Stimulated activated naive CD8-positive, alpha-beta T cell treated with anti-CD3 and anti-CD28 coated beads, Interleukin-15, Interleukin-2, amounts not matched to agents 100 U/mL and 50 U/mL, for 24 hours (primary cell): ENCODE measurements around the gene TRIM17.
"Not testable (repeated sequence)": the region's sequence is repeated elsewhere in the genome, so short reads cannot be mapped to it uniquely, and the experiment has no call there.

ENCODE experiments used
- ATAC-seq: fragments of 150-1000 bp; cut with Tn5 transposase; one replicate; pipeline ENCODE4 v1.10.0; 2021
- DNase-seq: peaks from one replicate; pipeline ENCODE4 v3.0.0; 2021

Gene TRIM17

DNA sequence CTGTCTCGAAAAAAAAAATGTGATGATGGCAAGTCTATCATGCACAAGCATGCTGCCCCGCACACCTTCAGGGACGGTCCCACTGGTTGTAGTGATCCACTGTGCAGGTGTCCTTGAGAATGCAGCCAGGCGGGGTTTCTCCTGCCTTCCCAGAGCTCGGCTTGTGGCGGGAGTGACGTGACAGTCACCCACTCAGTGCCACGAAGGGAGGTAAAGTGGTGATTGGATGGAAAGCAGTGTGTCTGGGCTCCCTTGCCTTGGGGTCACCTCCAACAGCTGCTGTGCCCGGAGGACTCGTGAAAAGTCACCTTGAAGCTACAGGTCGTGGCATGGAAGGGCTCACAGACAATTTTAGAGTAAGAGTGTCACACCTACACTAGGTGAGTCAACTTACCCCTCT lies 33.5 kb upstream of the TRIM17 start:
- DNase-seq (no peak), ATAC-seq (no peak)

DNA sequence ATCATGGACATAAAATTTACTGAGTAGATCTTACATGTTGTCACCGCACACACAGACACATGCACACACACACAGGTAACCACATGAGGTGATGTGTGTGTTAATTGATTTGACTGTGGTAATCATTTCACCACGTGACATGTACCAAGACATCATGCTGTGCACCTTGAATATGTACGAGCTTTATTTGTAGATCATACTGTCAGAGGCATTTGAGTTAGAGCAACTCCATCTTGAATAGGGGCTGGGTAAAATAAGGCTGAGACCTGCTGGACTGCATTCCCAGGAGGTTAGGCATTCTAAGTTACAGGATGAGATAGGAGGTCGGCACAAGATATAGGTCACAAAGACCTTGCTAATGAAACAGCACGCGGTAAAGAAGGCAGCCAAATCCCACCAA lies 31.7 kb upstream of the TRIM17 start:
- ATAC-seq: no peak

DNA sequence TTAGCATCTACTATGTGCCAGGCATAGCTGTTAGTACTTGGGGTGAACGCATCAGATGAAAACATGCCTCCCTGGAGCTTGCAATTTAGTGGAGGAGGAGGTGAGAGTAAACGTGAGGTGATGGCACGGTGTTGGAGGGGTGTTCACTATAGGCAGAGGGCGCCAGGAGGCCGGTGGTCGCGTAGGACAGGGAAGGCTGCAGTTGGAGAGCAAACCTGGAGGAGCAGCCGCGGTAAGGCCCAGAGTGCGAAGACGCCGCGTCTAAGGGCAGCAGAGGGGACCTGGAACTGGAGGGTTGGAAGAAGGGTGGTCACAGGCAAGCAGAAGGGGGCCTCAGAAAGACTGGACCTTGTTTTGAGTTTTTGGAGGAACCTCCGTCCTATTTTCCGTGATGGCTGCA lies 30.2 kb upstream of the TRIM17 start:
- ATAC-seq (no peak), DNase-seq (no peak)

More for the DNA sequence above, 31.7 kb upstream of the TRIM17 start:
- DNase-seq: no peak

DNA sequence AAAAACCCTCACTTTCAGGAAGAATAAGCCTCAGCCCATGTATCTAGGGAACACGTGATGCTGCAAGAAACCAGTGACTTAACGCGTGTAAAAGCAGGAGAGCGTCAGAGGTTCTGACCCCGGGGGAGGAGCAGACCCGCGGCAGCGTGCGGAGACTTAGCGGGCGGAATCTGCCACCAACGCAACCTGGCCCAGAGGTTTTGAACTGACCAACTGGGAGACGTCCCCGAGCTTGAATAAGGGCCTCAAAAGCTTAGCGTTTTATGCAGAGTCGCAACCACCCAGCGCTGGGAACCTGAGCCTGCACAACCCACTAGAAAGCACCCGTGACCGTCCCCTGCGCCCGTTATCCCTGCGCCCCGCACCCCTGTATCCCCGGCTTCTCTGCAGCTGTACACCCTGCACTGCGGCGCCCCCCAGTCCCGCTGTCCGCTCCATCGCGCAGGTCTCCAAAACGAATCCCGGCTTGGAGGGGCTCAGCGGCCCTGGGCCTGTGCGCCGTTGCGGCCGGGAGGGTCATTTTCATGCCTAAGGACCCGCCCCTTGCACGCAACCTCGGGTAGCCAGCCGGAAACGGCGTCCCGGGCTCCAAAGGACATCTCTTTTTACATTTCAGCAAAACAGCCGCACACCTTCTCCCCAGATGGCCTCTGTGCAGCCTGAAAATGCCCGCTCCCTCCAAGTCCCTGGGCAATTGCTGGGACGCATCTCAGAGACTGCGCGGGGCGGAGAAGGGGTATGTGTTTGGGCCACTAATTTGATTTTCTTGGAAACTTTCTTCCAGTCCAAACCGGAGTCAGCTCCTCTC lies 29.4 kb upstream of the TRIM17 start:
- DNase-seq (peak; percentile 55), ATAC-seq (peak; percentile 86)

DNA sequence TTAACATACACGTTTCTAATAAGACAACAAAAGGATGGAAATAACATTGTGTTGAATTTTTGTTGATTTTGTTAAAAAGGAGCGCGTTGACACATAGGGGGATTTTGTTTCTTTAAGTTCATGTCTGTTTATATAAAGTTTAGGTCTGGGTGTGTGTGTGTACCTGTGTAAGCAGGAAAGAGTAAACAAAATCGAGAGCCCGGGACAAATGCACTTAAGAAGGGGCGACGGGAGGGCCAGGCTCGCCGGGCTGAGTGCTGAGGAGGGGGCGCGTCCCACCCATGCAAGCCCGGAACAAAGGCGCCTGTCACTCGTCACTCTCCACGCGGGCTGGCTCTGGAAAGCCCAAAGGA lies 28.8 kb upstream of the TRIM17 start:
- DNase-seq (no peak), ATAC-seq (no peak)

DNA sequence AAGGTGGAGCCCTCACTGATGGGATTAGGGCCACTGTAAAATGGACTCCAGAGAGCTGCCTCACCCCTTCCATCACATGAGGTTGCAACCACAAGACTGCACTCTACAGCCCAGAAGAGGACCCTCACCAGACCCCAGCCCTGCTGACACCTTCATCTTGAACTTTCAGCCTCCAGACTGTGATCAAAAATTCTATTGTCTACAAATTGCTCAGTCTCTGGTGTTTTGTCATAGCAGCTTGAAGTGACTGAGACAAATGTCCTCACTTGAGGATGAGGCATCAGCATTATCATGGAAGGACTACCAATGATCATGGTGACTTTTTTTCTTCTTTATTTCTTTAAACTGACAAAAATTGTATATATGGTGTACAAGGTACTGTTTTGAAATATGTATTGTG lies 26.7 kb upstream of the TRIM17 start:
- ATAC-seq: no peak
- no peak for DNase-seq

DNA sequence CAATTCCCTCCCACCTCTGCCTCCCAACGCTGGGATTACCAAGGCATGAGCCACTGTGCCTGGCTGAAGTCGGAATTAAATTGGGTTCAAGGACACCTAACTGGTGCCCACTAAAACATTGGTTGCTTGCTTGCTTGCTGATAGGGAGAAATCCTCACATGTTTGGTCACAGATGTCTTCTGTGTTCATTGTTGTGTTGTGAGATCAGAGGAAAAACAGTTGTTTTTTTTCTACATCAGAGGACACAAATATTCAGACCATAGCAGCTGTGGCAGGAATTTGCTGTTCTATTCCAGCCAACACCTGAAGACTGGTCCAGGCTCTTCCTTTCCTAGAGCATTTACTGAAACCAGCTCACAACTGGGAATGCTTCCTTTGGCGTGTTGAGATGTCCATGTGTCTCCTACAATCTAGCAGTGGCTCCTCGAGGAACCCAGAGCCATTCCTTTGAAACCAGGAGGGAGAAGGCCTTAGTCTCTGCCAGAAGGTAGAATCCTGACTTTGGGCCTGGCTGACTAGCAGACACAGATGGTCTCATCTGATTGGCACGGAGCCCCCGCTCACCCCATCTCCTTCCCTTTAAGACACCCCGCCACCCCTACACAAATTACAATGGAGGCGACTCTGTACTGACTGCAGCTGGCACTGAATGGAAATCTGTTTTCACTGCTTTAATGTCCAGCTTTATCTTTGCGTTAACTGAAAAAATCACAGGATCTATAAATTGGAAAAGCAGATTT lies 24.3 kb upstream of the TRIM17 start:
- no peak for ATAC-seq
- DNase-seq: no peak

DNA sequence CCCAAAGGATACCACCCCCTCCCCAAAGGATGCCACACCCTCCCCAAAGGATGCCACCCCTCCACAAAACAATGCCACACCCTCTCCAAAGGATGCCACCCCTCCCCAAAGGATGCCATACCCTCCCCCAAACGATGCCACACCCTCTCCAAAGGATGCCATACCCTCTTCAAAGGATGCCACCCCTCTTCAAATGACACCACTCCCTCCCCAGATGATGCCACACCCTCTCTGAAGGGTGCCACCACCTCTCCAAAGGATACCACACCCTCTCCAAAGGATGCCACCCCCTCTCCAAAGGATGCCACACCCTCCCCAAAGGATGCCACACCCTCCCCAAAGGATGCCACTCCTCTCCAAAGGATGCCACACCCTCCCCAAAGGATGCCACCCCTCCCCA lies 21.6 kb upstream of the TRIM17 start:
- no peak for ATAC-seq
- DNase-seq: no peak

DNA sequence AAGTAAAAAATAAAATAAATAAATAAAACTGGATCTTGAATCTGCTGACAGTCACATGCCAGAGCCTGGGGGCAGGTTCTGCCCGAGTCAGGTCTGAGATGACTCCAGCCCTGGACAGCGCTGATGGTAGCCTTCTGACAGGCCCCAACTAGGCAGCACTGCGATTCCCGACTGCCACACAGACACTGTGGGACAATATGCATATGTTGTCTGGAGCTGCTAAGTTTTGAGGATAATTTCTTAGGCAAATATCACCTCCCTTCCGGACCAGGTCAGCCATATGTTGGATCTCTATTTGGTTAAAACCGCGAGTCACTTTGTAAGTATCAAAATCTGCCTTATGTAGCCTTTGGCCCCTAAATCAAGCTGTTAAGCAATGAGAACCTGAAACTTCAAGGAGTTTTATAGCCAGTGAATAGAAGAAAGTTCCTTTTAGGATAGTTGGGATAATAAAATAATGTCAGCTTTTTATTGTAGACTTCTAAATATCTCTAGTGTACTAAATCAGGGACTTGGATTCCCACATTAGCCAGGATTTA lies 20.8 kb upstream of the TRIM17 start:
- ATAC-seq (no peak), DNase-seq (no peak)

DNA sequence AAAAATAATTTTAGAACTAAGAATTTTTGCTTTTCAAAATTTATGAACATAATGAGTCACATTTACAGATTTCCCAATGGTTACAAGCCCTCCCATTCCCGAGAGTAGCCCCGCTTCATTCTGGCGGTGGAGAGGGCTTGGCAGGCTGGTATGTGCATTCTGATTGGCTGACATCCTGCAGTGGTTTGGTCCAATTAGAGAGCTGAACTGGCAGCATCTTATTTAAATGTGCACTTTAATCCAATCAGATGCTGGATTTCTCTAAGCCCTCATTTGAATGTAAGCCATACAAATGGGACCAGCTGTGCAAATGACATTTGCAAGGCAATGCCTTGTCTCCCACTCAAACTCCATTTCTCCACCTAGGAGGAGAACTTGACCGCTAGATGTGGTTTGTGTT lies 18.0 kb upstream of the TRIM17 start:
- DNase-seq: no peak
- no peak for ATAC-seq

DNA sequence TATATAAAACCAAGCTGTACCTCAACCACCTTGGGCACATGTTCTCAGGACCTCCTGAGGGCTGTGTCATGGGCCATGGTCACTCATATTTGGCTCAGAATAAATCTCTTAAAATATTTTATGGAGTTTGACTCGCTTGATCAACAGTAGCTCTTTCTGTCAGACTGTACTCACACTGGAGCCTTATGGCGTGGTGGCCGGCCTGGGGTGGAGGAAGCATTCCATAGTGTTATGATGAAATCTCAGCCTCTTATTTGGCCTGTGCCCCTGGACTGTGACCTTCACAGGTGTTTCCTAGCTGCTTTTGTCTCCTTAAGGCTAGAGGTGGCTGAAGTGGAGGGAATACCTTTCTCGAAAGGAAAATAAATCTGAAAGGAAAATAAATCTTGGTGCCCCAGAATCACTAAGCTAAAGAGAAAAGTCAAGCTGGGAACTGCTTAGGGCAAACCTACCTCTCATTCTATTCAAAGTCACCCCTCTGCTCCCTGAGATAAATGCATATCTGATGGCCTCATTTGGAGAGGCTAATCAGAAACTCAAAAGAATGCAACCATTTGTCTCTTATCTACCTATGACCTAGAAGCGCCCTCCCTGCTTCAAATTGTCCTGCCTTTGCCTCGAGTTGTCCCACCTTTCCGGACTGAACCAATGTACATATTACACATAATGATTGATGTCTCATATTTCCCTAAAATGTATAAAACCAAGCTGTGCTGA lies 16.8 kb upstream of the TRIM17 start:
- not testable (repeated sequence) for ATAC-seq, DNase-seq

DNA sequence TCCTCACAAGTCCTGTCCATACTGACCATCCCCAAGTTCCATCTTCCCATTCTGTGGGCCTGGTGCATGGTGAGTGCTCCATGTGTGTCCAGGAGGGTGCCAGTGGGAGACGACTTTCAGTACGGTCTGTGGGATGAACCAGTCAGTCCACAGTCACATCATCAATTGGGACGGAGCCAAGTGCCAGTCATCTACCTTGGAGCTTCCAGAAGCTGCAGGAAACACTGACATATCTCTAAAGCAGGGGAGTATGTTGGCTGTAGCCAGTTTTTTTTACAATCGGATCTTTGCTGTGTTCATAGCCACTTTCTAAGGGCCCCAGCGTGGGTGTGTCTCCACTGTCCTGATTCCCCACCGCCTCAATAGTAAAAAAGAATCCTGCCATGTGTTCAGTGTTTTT lies 13.6 kb upstream of the TRIM17 start:
- no peak for ATAC-seq

DNA sequence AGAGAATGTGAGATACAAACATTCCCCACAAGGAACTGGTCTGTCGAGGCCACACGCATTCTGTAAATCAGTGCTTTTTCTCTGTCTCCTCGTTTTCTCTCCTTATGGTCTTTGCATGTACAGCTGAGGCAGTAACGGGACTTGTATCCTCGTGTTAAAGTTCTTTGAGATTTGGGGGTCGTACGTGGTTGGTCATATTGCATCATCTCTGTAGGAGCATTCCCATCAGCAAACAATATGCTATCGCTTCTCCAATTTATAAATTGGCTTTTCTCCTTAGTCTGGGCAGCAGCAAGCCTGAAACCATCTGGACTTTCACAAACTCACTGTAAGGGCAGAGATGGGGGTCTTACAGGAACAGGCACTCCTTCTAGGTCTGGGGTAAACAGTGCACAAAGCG lies 13.0 kb upstream of the TRIM17 start:
- no peak for DNase-seq
- no peak for ATAC-seq

More for the DNA sequence above, 13.6 kb upstream of the TRIM17 start:
- DNase-seq: no peak

DNA sequence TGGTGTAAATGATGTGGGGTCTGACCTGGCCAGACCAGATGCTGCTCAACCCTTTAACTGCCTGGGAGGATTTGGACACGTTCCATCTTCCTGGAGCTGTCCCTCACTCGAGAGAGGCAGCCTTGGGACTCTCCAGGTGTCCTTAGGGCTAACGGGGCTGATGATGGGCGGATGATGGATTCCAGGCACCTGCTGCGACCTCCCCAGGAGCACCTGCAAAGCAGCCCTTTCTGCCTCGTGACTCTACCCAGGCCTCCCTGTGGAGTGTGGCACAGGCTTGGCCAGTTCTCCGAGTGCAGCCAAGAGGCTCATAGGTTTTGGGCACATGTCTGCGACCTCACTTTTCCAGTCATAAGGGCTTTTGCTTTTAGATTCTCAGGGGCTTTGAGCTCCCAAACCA lies 12.3 kb upstream of the TRIM17 start:
- DNase-seq: no peak
- ATAC-seq: no peak

DNA sequence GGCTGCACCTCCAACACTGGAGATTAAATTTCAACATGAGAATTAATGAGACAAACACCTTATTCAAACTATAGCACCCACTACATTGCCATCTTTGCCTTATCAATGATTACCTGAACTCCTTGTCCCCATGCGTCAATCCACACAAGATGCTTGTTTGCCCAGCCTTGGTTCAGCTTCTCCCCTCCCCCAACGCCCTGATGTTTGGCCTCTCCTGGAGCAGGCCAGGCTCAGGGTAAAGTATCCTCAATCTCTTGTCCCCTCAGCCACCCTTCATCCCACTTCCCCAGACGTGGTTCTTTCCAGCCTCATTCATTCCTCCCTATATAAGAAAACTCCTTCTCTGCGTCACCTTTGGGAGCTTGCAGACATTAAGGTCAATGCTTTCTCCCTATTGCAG lies 11.8 kb upstream of the TRIM17 start:
- DNase-seq (no peak), ATAC-seq (no peak)

DNA sequence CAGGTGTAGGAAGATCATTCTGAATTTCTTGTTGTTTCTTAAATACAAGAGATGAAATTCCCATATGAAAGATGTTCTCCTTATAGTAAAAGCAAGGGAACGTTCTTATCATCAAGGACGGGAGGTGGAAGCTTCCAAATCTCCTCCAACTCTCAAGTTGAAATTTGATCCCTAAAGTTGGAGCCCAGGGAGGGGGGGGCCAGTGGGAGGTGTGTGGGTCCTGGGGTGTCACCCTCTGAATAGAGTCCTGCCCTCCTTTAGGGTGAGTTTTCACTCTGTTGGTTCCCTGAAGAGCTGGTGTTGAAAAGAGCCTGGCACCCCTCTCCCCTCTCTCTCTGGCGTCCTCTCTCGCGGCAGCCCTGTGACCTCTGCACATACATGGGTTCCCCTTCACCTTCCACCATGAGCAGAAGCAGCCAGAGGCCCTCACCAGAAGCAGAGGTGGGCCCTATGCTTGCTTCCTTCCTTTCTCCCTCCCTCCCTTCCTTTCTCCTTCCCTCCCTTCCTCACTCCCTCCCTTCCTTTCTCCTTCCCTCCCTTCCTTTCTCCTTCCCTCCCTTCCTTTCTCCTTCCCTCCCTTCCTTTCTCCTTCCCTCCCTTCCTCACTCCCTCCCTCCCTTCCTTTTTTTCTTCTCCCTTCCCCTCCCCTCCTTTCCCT lies 10.0 kb upstream of the TRIM17 start:
- ATAC-seq (no peak), DNase-seq (no peak)

DNA sequence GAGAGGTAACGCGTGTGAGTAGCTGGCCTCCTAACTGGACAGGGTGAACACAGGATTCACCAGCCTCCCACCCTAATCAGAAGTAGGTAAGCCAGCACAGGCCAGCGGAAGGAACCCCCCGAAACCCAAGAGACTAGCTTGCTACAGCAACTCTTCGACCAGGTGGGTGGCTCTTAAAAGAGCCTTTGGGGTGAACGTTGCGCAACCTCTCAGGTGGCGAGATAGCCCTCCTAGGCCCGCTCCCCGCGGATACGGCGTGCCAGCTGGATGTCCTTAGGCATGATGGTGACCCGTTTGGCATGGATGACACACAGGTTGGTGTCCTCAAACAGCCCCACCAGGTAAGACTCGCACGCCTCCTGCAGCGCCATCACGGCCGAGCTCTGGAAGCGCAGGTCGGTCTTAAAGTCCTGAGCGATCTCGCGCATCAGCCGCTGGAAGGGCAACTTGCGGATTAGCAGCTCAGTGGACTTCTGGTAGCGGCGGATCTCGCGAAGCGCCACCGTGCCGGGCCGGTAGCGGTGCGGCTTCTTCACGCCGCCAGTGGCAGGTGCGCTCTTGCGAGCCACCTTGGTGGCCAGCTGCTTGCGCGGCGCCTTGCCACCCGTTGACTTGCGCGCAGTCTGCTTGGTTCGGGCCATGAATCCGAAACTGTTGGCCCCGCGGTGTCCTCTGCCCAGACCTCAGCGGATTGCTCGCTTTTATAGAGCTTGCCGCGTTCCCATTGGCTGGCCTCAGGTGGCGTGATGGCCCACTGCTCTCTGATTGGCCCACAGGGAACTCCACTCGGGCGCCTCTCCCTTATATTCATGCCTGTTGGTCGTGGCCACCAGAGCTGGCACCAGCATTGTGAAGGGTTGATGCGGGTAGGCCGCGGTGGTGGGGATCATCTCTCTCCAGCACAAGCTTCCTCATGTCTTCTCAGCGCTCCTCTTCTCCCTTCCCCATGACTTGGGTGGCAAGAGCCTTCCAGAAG lies 8.3 kb upstream of the TRIM17 start:
- ATAC-seq: no peak

DNA sequence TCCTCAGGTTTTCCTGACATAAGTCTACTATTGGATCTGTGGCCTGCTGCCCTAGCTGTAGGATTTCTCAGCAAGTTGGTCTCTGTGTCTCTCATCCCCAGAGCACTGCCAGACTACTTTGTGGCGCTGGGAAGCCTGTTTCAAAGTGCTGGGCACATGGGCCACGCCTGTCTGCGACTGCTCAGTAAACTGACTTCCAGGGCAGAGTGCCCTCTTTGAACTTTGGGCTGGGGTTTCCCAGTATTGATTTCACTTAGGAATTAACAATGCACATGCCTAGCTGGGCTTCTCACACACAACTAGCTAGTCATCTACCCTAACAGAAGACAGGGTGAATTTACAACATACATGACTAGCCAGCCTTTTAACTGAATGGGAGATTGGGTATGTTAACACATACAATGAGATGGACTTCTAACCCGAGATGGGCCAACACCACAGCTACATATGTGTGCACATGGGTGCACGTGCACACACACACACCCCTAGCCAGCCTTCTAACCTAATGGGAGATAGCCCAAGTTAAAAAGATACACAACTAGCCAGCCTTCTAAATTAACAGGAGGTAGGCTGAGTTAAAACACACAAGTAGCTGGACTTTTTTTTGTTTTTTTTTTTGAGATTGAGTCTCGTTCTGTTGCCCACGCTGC lies 6.9 kb upstream of the TRIM17 start:
- no peak for ATAC-seq
- no peak for DNase-seq

More for the DNA sequence above, 8.3 kb upstream of the TRIM17 start:
- no peak for DNase-seq

DNA sequence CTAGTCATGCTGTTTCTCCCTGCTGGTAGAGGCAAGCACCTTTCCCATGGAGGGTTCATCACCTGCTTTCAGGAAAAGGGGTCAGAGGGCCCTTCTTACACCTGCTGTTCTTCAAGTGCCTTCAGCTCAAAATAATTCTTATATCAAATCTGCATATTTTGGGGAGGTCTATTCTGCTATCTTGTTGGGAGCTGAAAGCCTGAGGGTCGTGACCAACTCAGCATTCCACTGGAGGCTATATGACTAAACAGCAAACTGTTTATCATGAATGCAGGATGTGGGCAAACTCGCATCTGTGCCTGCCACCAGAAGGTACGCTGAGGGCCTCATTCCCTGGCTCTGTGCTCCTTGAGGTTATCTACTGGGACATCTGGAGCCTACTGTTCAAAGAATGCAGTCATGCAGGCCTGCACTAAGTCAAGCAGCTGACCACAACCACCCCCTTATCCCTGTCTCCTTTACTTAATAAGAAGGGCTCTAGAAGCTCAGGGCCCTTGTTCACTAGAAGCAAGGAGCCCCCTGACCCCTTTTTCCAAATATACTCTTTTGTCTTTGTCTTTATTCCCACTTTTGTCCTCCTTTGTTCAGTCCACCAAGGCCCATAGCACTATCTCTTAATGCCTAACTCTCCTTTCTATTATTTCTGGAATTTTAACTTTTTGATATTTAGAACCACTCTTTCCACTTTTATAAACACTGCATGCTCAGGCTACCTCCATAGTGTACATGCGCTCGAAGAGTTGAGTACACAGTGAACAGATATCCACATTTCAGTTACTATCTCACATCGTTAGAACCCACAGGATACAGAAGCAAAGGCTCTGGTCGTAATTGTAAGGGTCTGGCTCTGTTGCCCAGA lies 4.5 kb upstream of the TRIM17 start:
- ATAC-seq: no peak
- no peak for DNase-seq
